ENCODE measurements around the gene ARHGAP15.
A peak's percentile ranks its signal among the peaks of the same experiment; 100 is the strongest.
"Not testable (repeated sequence)": the region's sequence is repeated elsewhere in the genome, so short reads cannot be mapped to it uniquely, and the experiment has no call there.

The ARHGAP15 gene

DNA sequence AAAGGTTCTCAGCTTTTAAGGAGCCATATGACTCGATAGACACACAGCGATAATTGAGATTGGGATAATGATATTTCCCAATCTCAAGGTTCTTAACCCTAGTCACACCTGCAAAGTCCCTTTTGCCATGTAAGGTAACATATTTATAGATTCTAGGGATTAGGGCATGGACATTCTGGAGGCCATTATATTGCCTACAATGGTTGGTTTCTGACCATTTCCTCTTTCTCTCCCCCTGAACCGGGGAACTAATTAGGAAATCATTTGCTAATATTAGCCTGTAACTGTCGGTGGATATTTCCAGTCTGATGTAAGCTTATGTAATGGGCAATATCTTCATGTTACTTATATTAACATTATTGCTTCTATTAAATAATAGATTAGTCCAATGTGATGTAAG is 40.8 kb upstream of the ARHGAP15 start:
- no peak for DNase-seq (ENCODE audit: low spot score)
- TF ChIP-seq, protein P1, sequence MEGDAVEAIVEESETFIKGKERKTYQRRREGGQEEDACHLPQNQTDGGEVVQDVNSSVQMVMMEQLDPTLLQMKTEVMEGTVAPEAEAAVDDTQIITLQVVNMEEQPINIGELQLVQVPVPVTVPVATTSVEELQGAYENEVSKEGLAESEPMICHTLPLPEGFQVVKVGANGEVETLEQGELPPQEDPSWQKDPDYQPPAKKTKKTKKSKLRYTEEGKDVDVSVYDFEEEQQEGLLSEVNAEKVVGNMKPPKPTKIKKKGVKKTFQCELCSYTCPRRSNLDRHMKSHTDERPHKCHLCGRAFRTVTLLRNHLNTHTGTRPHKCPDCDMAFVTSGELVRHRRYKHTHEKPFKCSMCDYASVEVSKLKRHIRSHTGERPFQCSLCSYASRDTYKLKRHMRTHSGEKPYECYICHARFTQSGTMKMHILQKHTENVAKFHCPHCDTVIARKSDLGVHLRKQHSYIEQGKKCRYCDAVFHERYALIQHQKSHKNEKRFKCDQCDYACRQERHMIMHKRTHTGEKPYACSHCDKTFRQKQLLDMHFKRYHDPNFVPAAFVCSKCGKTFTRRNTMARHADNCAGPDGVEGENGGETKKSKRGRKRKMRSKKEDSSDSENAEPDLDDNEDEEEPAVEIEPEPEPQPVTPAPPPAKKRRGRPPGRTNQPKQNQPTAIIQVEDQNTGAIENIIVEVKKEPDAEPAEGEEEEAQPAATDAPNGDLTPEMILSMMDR (IDR thresholded peaks at IDR 0.05), result no peak
- H3K27ac ChIP-seq, result no peak overlapping the region
- H3K4me3 ChIP-seq, result no peak overlapping the region

DNA sequence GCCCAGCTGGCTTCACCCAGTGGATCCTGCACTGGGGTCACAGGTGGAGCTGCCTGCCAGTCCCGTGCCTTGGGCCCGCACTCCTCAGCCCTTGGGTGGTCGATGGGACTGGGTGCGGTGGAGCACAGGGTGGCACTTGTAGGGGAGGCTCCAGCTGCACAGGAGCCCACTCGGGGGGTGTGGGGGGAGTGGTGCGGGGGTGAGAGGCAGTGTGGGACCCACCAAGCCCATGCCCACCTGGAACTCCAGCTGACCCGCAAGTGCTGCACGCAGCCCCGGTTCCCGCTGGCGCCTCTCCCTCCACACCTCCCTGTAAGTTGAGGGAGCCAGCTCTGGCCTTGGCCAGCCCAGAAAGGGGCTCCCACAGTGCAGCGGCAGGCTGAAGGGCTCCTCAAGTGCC is 39.7 kb upstream of the ARHGAP15 start:
- not testable (repeated sequence) for H3K4me3 ChIP-seq; DNase-seq (ENCODE audit: low spot score); H3K27ac ChIP-seq

DNA sequence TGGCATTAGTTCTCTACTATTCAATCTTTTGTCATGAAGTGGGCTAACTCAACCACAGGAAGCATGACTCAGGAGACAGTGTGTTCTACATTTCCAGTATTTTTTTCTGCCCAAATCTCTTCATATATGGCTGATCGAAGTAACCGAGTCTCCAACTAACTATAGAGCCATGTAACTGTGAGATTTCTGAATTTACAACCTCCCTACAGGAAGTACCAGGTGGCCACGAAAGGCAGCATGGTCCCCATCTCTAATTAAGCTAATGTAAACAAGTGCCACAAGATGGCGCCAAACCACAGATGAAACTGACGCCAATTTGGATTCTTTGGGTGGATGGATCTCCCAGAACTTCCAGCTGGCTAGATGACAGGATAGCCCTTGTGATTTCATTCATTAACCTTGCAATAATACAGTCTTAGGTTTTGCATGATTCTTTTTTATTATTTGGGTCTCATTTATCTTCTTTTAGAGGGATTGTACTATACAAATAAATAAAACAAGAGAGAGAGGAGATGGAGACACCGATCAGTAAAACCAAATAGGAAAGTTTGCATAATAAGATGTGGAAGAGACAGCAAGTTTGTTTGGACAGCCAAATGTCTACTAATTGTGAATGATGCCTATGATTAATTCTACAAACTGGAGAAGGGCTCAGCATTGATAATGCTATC is 18.3 kb upstream of the ARHGAP15 start:
- no peak overlapping the region for H3K4me3 ChIP-seq
- H3K27ac ChIP-seq, result no peak overlapping the region
- DNase-seq (ENCODE audit: low spot score), result no peak
- TF ChIP-seq, protein P1 (IDR thresholded peaks at IDR 0.05), result peak; percentile 40

DNA sequence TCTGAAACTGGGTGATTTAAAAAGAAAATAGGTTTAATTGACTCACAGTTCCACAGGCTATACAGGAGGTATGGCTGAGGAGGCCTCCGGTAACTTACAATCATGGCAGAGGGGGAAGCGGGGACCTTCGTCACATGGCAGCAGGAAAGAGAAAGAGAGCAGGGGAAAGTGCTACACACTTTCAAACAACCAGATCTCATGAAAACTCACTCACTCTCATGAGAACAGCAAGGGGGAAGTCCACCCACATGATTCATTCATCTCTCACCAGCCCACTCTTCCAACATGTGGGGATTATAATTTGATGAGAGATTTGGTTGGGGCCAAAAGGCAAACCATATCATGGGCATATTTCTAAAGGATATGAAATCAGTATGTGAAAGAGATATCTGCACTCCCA is 12.0 kb upstream of the ARHGAP15 start:
- TF ChIP-seq, protein P1 (IDR thresholded peaks at IDR 0.05), result no peak
- Histone ChIP-seq H3K27ac (no peak overlapping the region), H3K4me3 (no peak overlapping the region)
- DNase-seq (ENCODE audit: low spot score), result no peak

DNA sequence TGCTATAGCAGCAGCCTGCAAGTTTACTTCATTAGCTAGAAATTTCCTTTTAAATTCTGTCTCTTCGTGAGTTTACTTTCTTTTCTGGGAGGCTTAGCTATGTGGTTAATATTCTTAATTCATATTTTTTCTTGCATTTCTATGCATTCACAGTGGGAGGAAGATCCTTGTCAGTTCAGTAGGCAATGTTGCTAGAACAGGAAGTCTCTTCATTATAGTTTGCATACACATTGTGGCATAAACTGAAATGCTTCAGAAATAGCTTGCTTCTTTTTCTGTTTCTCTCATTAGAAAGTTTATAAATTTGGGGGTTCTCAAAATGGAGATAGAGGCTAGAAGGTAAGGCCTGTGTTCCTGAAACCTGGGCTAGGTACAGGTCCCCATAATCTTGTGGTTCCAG is 8.1 kb upstream of the ARHGAP15 start:
- TF ChIP-seq, protein P1 (IDR thresholded peaks at IDR 0.05), result no peak
- no peak for DNase-seq (ENCODE audit: low spot score)
- H3K4me3 ChIP-seq, result no peak overlapping the region
- no peak overlapping the region for H3K27ac ChIP-seq

DNA sequence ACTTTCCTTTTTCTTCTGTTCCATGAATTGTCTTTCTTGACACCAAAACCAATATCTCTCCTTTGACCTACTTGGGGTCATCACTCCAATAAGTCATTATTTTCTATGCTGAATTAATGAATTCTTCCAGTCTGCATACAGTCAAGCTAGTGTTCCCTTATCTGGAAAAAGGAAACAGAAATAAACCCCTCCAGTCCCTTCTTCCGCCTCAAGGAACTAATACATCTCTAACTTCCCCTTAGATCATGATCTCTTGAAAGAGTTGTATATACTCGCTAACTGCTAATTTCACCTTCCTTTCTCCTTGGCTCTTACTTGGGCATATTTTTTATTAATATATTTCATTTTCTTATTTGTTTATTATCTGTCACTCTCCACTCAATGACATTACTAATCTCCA is 7.3 kb upstream of the ARHGAP15 start:
- DNase-seq (ENCODE audit: low spot score), result no peak
- H3K27ac ChIP-seq, result no peak overlapping the region
- TF ChIP-seq, protein P1 (IDR thresholded peaks at IDR 0.05), result no peak
- H3K4me3 ChIP-seq, result no peak overlapping the region

DNA sequence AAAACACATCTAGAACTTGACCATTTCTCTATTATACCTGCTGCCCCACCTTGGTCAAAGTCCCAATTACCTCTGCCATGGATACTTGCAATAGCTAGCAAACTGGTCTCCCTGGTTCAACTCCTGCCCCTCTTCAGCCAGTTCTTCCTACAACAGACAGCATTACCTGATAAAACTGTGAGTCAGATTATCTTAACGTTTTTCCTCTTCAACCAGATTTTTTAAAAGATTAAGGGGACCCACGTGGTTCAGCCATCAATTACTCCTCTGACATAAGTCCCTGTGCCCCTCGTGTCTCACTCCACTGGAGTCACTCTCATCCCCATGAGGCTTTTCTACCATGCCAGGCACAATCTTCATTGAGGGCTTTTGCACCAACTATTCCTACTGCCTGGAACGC is 5.3 kb upstream of the ARHGAP15 start:
- DNase-seq (ENCODE audit: low spot score), result no peak
- Histone ChIP-seq H3K4me3 (no peak overlapping the region), H3K27ac (no peak overlapping the region)
- TF ChIP-seq, protein P1 (IDR thresholded peaks at IDR 0.05), result no peak

Data from coronary artery (tissue), 2 donors.